ENCODE results near the gene SLC7A5.
"Not testable (repeated sequence)": the region's sequence is repeated elsewhere in the genome, so short reads cannot be mapped to it uniquely, and the experiment has no call there.

GRCh38 chr16:87912691-87913090 is 43.4 kb upstream of the SLC7A5 start:
- TF ChIP-seq CTCF, POLR2AphosphoS5 (IDR thresholded peaks at IDR 0.05): not testable (repeated sequence)

All from prostate gland (tissue), 2 donors.